Gastroesophageal sphincter (tissue), 4 donors: ENCODE data around the gene GRIN1. TPM values are rescaled to one million over a fixed set of nuclear protein-coding genes. Genes with fewer than 3 reads are reported as not detected.
"Not testable (repeated sequence)": the region's sequence is repeated elsewhere in the genome, so short reads cannot be mapped to it uniquely, and the experiment has no call there.

Experiments used
- ATAC-seq: fragments of 150-250 bp; one replicate; pipeline ENCODE4 v1.9.1; 2016; ENCODE audit warnings: mild to moderate bottlenecking, moderate library complexity
- H3K27ac ChIP-seq, 4 donors: fragments of 200-600 bp; sonication (generic) in 3 of 4; 1 replicate in 3 of 4; 2 replicates in 1 of 4; pipeline ENCODE4 v1.5.1; 2016 to 2019
- H3K27me3 ChIP-seq: fragments of 200-600 bp; sonication (generic); one replicate; pipeline ENCODE4 v1.5.1; 2019
- H3K36me3 ChIP-seq, 2 donors: fragments of 200-600 bp; sonication (generic); one replicate each; pipeline ENCODE4 v1.5.1; 2019; ENCODE audit warnings: control low read depth in 1 of 2
- H3K4me1 ChIP-seq, 3 donors: fragments of 200-600 bp; sonication (generic); 1 replicate in 2 of 3; 2 replicates in 1 of 3; pipeline ENCODE4 v1.5.1; 2016 to 2019; ENCODE audit warnings: control low read depth in 2 of 3
- H3K4me3 ChIP-seq, 2 donors: fragments of 200-600 bp; sonication (generic); one replicate each; pipeline ENCODE4 v1.5.1; 2019; ENCODE audit warnings: mild to moderate bottlenecking in 1 of 2, moderate library complexity in 1 of 2
- H3K9me3 ChIP-seq, 3 donors: fragments of 200-600 bp; sonication (generic); one replicate each; pipeline ENCODE4 v1.5.1; 2017 to 2019; ENCODE audit warnings: control low read depth in 2 of 3
- CTCF ChIP-seq, 4 experiments: fragments of 200-600 bp in 2 of 4; fragments of 450-650 bp in 2 of 4; sonication (generic) in 1 of 4; IDR thresholded peaks; one replicate each; pipeline ENCODE4 v1.5.1; 2017 to 2019; ENCODE audit warnings: antibody characterized with exemption in 4 of 4, mild to moderate bottlenecking in 2 of 4, moderate library complexity in 2 of 4
- EP300 ChIP-seq: sonication (generic); formaldehyde crosslinking; IDR thresholded peaks from one replicate; pipeline ENCODE4 v1.6.1; 2017; ENCODE audit warnings: antibody characterized with exemption, mild to moderate bottlenecking
- POLR2A ChIP-seq, 2 donors: fragments of 450-650 bp; IDR thresholded peaks; one replicate each; pipeline ENCODE4 v1.6.1; 2017; ENCODE audit warnings: antibody characterized with exemption in 2 of 2, mild to moderate bottlenecking in 2 of 2, moderate library complexity in 1 of 2
- POLR2AphosphoS5 ChIP-seq: sonication (generic); formaldehyde crosslinking; IDR thresholded peaks from one replicate; pipeline ENCODE4 v1.6.1; 2017; ENCODE audit warnings: antibody characterized with exemption
- WGBS, 2 donors: methylation state at CpG; one replicate each; pipeline ENCODE4 v1.1.5; 2018; ENCODE audit warnings: low coverage in 1 of 2; 5-methylcytosine and 5-hydroxymethylcytosine counted together
- total RNA-seq, 4 donors: library from RNA; depleted of rRNA; stranded (reverse); fragments of >200 nt; gene quantifications; one replicate each; pipeline ENCODE4 v1.1.0, GENCODE V29; 2016

GRIN1 gene
- total RNA-seq, 4 donors from 2014 or later, result 0.08 to 0.13 TPM; not detected in 2

- H3K4me3 ChIP-seq, result no peak overlapping the region
- H3K27ac ChIP-seq, result no peak overlapping the region
- peaks cover 0 to 23% of the 10 kb centered on the region in 2 donors for H3K36me3 ChIP-seq
- no peak for ATAC-seq
- TF ChIP-seq POLR2A (IDR thresholded peaks at IDR 0.05) (no peak), CTCF (IDR thresholded peaks at IDR 0.05) (no peak), POLR2AphosphoS5 (no peak), EP300 (no peak)
- peaks cover 0 to 21% (median 11%) of the 10 kb centered on the region in 3 donors for H3K4me1 ChIP-seq
- WGBS, 2 donors, result no CpG with 5 or more reads among the region's 6 CpGs
- no peaks in the 10 kb centered on the region for H3K9me3 ChIP-seq
- H3K27me3 ChIP-seq, result no peaks in the 10 kb centered on the region
Measured at GRCh38 chr9:137116027-137116507, 22.9 kb upstream of the GRIN1 start.

- TF ChIP-seq CTCF (IDR thresholded peaks at IDR 0.05) (no peak), EP300 (no peak), POLR2AphosphoS5 (no peak), POLR2A (IDR thresholded peaks at IDR 0.05) (no peak)
- no peak for ATAC-seq
- Histone ChIP-seq H3K36me3 (peaks cover 0 to 17% of the 10 kb centered on the region in 2 donors), H3K4me1 (peaks cover 0 to 21% (median 11%) of the 10 kb centered on the region in 3 donors), H3K9me3 (no peaks in the 10 kb centered on the region), H3K4me3 (no peak overlapping the region), H3K27ac (no peak overlapping the region), H3K27me3 (no peaks in the 10 kb centered on the region)
- 19 to 62% methylated on average over 3 to 5 of the region's 17 CpGs for WGBS, 2 donors
Measured at GRCh38 chr9:137116728-137117127, 22.2 kb upstream of the GRIN1 start.

- Histone ChIP-seq H3K4me1 (peaks cover 0 to 21% (median 11%) of the 10 kb centered on the region in 3 donors), H3K27ac (no peak overlapping the region), H3K36me3 (peaks cover 0 to 11% of the 10 kb centered on the region in 2 donors), H3K9me3 (no peaks in the 10 kb centered on the region), H3K4me3 (no peak overlapping the region), H3K27me3 (no peaks in the 10 kb centered on the region)
- WGBS, 2 donors, result 75 to 93% methylated on average over 7 to 8 of the region's 15 CpGs
- no peak for ATAC-seq
- TF ChIP-seq POLR2AphosphoS5 (no peak), POLR2A (IDR thresholded peaks at IDR 0.05) (no peak), CTCF (IDR thresholded peaks at IDR 0.05) (no peak), EP300 (no peak)
Measured at GRCh38 chr9:137117269-137117731, 21.7 kb upstream of the GRIN1 start.

- H3K27ac ChIP-seq, ATAC-seq, H3K4me3 ChIP-seq, H3K9me3 ChIP-seq, H3K36me3 ChIP-seq, H3K27me3 ChIP-seq: not testable (repeated sequence)
- WGBS, 2 donors, result 76 to 82% methylated on average over 6 to 11 of the region's 12 CpGs
- H3K4me1 ChIP-seq, result peaks cover 0 to 17% (median 11%) of the 10 kb centered on the region in 3 donors
Measured at GRCh38 chr9:137118092-137118603, 20.8 kb upstream of the GRIN1 start.

- H3K4me3 ChIP-seq, ATAC-seq, H3K27ac ChIP-seq, H3K9me3 ChIP-seq, H3K4me1 ChIP-seq, H3K27me3 ChIP-seq, H3K36me3 ChIP-seq: not testable (repeated sequence)
- WGBS, 2 donors, result 72% methylated on average over 13 of the region's 25 CpGs
Measured at GRCh38 chr9:137121927-137122795, 16.8 kb upstream of the GRIN1 start.

GRCh38 chr9:137122796-137123467 is 16.0 kb upstream of the GRIN1 start:
- H3K27me3 ChIP-seq, H3K36me3 ChIP-seq, H3K27ac ChIP-seq, ATAC-seq, H3K4me3 ChIP-seq, H3K9me3 ChIP-seq: not testable (repeated sequence)
- peaks cover 0 to 13% (median 3%) of the 10 kb centered on the region in 3 donors for H3K4me1 ChIP-seq
- WGBS, 2 donors, result 71% methylated on average over 4 of the region's 16 CpGs; no CpG with 5 or more reads in 1 of the 2 donors
